Gastroesophageal sphincter (tissue), 4 donors: Measurements from ENCODE around the gene PDZD7. TPM values are rescaled to one million over a fixed set of nuclear protein-coding genes. Genes with fewer than 3 reads are reported as not detected.

ENCODE experiments used
- ATAC-seq: fragments of 150-250 bp; one replicate; pipeline ENCODE4 v1.9.1; 2016; ENCODE audit warnings: mild to moderate bottlenecking, moderate library complexity
- H3K27ac ChIP-seq, 4 donors: fragments of 200-600 bp; sonication (generic) in 3 of 4; 1 replicate in 3 of 4; 2 replicates in 1 of 4; pipeline ENCODE4 v1.5.1; 2016 to 2019
- H3K27me3 ChIP-seq: fragments of 200-600 bp; sonication (generic); one replicate; pipeline ENCODE4 v1.5.1; 2019
- H3K36me3 ChIP-seq, 2 donors: fragments of 200-600 bp; sonication (generic); one replicate each; pipeline ENCODE4 v1.5.1; 2019; ENCODE audit warnings: control low read depth in 1 of 2
- H3K4me1 ChIP-seq, 3 donors: fragments of 200-600 bp; sonication (generic); 1 replicate in 2 of 3; 2 replicates in 1 of 3; pipeline ENCODE4 v1.5.1; 2016 to 2019; ENCODE audit warnings: control low read depth in 2 of 3
- H3K4me3 ChIP-seq, 2 donors: fragments of 200-600 bp; sonication (generic); one replicate each; pipeline ENCODE4 v1.5.1; 2019; ENCODE audit warnings: mild to moderate bottlenecking in 1 of 2, moderate library complexity in 1 of 2
- H3K9me3 ChIP-seq, 3 donors: fragments of 200-600 bp; sonication (generic); one replicate each; pipeline ENCODE4 v1.5.1; 2017 to 2019; ENCODE audit warnings: control low read depth in 2 of 3
- EP300 ChIP-seq: sonication (generic); formaldehyde crosslinking; IDR thresholded peaks from one replicate; pipeline ENCODE4 v1.6.1; 2017; ENCODE audit warnings: antibody characterized with exemption, mild to moderate bottlenecking
- POLR2A ChIP-seq, 2 donors: fragments of 450-650 bp; IDR thresholded peaks; one replicate each; pipeline ENCODE4 v1.6.1; 2017; ENCODE audit warnings: antibody characterized with exemption in 2 of 2, mild to moderate bottlenecking in 2 of 2, moderate library complexity in 1 of 2
- POLR2AphosphoS5 ChIP-seq: sonication (generic); formaldehyde crosslinking; IDR thresholded peaks from one replicate; pipeline ENCODE4 v1.6.1; 2017; ENCODE audit warnings: antibody characterized with exemption
- WGBS, 2 donors: methylation state at CpG; one replicate each; pipeline ENCODE4 v1.1.5; 2018; ENCODE audit warnings: low coverage in 1 of 2; 5-methylcytosine and 5-hydroxymethylcytosine counted together
- total RNA-seq, 4 donors: library from RNA; depleted of rRNA; stranded (reverse); fragments of >200 nt; gene quantifications; one replicate each; pipeline ENCODE4 v1.1.0, GENCODE V29; 2016
- TF ChIP-seq, protein P1 (sequence below), 4 experiments: fragments of 200-600 bp in 2 of 4; fragments of 450-650 bp in 2 of 4; sonication (generic) in 1 of 4; IDR thresholded peaks; one replicate each; pipeline ENCODE4 v1.5.1; 2017 to 2019; ENCODE audit warnings: antibody characterized with exemption in 4 of 4, mild to moderate bottlenecking in 2 of 4, moderate library complexity in 2 of 4

PDZD7 gene
- total RNA-seq, 4 donors from 2014 or later = 0.31 to 0.54 (median 0.39) TPM; not detected in 1

- TF ChIP-seq, protein P1, sequence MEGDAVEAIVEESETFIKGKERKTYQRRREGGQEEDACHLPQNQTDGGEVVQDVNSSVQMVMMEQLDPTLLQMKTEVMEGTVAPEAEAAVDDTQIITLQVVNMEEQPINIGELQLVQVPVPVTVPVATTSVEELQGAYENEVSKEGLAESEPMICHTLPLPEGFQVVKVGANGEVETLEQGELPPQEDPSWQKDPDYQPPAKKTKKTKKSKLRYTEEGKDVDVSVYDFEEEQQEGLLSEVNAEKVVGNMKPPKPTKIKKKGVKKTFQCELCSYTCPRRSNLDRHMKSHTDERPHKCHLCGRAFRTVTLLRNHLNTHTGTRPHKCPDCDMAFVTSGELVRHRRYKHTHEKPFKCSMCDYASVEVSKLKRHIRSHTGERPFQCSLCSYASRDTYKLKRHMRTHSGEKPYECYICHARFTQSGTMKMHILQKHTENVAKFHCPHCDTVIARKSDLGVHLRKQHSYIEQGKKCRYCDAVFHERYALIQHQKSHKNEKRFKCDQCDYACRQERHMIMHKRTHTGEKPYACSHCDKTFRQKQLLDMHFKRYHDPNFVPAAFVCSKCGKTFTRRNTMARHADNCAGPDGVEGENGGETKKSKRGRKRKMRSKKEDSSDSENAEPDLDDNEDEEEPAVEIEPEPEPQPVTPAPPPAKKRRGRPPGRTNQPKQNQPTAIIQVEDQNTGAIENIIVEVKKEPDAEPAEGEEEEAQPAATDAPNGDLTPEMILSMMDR (IDR thresholded peaks at IDR 0.05) = no peak
- TF ChIP-seq EP300 (no peak), POLR2AphosphoS5 (no peak), POLR2A (IDR thresholded peaks at IDR 0.05) (no peak)
- WGBS, 2 donors = 47 to 59% methylated on average over 4 of the region's 5 CpGs
- no peak for ATAC-seq
- Histone ChIP-seq H3K27ac (no peak overlapping the region), H3K27me3 (peaks cover 52% of the 10 kb centered on the region), H3K36me3 (no peaks in the 10 kb centered on the region), H3K4me3 (no peak overlapping the region), H3K9me3 (no peaks in the 10 kb centered on the region), H3K4me1 (peaks cover 0 to 46% (median 13%) of the 10 kb centered on the region in 3 donors)
Observed at GRCh38 chr10:101016814-101017213, 14.1 kb downstream of the PDZD7 start.

GRCh38 chr10:101015582-101015973 lies 15.4 kb downstream of the PDZD7 start:
- ATAC-seq = no peak

DNA sequence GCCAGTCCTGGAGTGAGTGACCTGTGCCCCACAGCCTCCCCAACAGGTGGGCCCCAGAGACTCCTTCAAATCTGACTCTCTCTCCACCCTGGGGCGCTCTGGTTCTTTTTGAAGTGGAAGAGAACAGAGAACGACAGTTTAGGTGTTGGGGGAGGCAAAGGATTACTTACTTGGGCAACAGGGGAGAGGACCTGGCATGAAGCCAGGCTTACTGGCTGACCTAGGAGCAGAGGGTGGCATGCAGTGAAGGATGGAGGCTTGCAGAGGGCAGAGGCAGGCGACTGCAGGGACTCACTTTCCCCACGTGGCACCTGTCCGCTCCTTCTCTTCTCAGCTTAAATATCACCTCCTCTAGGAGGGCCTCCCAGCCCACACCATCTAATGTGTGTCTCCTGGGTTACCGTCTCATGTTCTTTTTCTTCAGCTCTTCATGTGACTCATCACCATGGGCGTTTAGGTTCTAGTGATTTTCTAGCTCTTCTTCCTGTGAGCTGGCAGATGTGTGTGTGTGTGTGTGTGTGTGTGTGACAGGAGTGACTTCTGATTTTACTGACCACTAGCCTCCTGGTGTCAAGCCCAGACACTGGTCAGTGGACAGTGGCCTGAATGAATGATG lies 15.9 kb downstream of the PDZD7 start:
- TF ChIP-seq POLR2A (IDR thresholded peaks at IDR 0.05) (no peak), EP300 (no peak), POLR2AphosphoS5 (no peak)
- TF ChIP-seq, protein P1 (IDR thresholded peaks at IDR 0.05) = no peak
- peaks cover 0 to 52% (median 13%) of the 10 kb centered on the region in 3 donors for H3K4me1 ChIP-seq
- no peak overlapping the region for H3K4me3 ChIP-seq
- peaks cover 40% of the 10 kb centered on the region for H3K27me3 ChIP-seq
- 39 to 80% methylated on average over 1 to 4 of the region's 7 CpGs for WGBS, 2 donors
- no peaks in the 10 kb centered on the region for H3K36me3 ChIP-seq
- no peak overlapping the region for H3K27ac ChIP-seq
- H3K9me3 ChIP-seq = no peaks in the 10 kb centered on the region
- ATAC-seq = no peak

More at GRCh38 chr10:101015582-101015973, 15.4 kb downstream of the PDZD7 start:
- no peak overlapping the region for H3K27ac ChIP-seq
- H3K4me3 ChIP-seq = no peak overlapping the region
- WGBS, 2 donors = no CpG with 5 or more reads among the region's 8 CpGs
- H3K27me3 ChIP-seq = peaks cover 45% of the 10 kb centered on the region
- TF ChIP-seq POLR2A (IDR thresholded peaks at IDR 0.05) = no peak
- no peaks in the 10 kb centered on the region for H3K9me3 ChIP-seq
- peaks cover 0 to 52% (median 13%) of the 10 kb centered on the region in 3 donors for H3K4me1 ChIP-seq
- no peaks in the 10 kb centered on the region for H3K36me3 ChIP-seq

DNA sequence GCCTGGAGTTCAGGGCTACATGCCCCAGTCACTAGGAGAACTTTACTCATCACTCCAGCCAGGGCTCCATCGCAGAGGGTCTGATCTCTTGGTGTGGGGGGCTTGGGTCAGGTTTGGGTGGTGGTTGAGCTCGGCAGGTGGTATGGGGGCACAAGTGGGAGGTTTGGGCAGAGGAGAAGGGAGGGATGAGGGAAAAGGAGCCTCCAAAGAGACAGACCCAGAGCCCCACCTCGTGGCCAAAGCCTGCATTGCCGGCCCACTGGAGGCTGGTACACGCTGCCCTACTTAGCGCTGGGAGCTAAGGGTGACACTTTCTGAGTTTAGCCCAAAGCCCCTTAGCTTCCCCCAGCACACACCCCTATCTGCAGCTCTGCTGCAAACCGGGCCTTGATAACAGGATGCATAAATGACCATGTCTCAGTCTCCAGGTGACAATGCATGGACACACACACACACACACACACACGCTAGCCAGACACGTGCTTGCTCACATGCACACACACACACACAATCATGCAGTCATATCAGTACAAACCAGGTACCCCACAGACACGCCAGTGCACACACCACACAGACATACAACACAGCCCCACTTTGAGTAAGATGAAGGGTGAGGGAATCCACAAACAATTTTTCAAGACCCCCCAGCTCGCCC lies 16.6 kb downstream of the PDZD7 start:
- H3K27ac ChIP-seq = no peak overlapping the region
- peaks cover 0 to 52% (median 13%) of the 10 kb centered on the region in 3 donors for H3K4me1 ChIP-seq
- no peaks in the 10 kb centered on the region for H3K36me3 ChIP-seq
- H3K27me3 ChIP-seq = peaks cover 35% of the 10 kb centered on the region
- peak; percentile 64 for ATAC-seq
- 25% methylated on average over 4 of the region's 11 CpGs; no CpG with 5 or more reads in 1 of the 2 donors for WGBS, 2 donors
- no peak overlapping the region for H3K4me3 ChIP-seq
- TF ChIP-seq, protein P1 (IDR thresholded peaks at IDR 0.05) = peak in 3 of 4 experiments; percentile 94 to 96 (median 94)
- TF ChIP-seq EP300 = no peak
- no peaks in the 10 kb centered on the region for H3K9me3 ChIP-seq

- WGBS, 2 donors = 42 to 47% methylated on average over 8 to 9 of the region's 9 CpGs
- Histone ChIP-seq H3K9me3 (no peaks in the 10 kb centered on the region), H3K4me3 (no peak overlapping the region), H3K36me3 (no peaks in the 10 kb centered on the region), H3K4me1 (peaks cover 0 to 52% (median 18%) of the 10 kb centered on the region in 3 donors), H3K27me3 (peaks cover 25% of the 10 kb centered on the region), H3K27ac (peak overlapping the region in 3 of 4 donors; percentile 52 to 66 (median 55))
- ATAC-seq = no peak
- TF ChIP-seq, protein P1 (IDR thresholded peaks at IDR 0.05) = no peak
- TF ChIP-seq EP300 (no peak), POLR2AphosphoS5 (no peak), POLR2A (IDR thresholded peaks at IDR 0.05) (no peak)
Observed at GRCh38 chr10:101013365-101013825, 17.5 kb downstream of the PDZD7 start.
